GM19025 (cell line): ENCODE results near the gene ZCCHC7.

Experiments used
- ATAC-seq: cut with Tn5 transposase; IDR thresholded peaks from one replicate; pipeline ENCODE4 v1.9.1; 2021; ENCODE audit warnings: mild to moderate bottlenecking, low read depth, moderate library complexity; ENCODE audit not compliant: unreplicated experiment

The ZCCHC7 gene

DNA sequence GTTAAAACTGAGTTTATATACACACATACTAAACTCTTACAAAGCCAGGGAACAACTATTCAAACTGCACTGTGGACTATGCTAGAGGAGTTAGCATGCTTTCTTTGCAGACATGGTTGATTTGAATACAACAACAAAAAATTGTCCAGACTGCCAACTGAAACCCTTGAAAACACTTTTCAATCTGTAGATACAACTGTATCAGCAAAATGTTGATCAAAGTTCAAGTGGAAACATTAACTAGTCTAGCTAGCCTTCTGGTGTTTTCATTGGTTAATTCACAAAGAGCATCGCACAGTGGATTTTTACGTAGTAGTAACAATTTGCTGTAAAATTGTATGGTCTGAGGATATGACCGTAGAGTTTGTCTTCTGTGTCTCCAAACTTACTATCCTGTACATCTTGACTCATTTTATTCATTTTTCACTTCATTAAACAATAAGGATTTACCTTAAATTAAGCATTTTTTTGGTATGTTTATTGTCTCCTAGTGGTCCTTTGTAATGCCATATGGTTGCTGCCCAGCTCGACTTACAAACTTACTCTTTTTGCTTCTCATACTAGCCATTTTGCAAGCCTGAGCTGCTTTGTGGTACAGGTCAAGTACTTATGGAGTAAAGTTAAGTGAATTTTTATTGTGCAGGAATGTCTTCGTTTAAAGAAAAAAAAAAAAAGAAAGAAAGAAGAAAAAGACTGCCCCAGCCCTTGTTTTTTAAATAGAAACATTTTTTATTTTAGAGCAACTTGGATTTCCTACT lies 123.4 kb downstream of the ZCCHC7 start:
- no peak for ATAC-seq

DNA sequence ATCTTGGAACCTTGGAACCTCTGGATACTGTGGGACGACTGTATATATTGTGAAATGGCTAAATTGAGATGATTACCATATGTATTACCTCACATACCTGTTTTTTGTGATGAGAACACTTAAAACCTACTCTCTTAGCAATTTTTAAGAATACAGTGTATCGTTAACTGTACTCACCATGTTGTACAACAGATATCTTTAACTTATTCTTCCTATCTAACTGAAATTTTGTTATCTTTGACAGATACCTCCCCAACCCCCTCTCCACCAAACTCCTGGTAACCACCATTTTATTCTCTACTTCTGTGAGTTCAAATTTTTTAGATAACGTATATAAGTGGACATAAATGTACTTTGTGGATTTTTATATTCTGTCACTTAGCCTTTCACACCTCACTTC lies 126.5 kb downstream of the ZCCHC7 start:
- no peak for ATAC-seq

DNA sequence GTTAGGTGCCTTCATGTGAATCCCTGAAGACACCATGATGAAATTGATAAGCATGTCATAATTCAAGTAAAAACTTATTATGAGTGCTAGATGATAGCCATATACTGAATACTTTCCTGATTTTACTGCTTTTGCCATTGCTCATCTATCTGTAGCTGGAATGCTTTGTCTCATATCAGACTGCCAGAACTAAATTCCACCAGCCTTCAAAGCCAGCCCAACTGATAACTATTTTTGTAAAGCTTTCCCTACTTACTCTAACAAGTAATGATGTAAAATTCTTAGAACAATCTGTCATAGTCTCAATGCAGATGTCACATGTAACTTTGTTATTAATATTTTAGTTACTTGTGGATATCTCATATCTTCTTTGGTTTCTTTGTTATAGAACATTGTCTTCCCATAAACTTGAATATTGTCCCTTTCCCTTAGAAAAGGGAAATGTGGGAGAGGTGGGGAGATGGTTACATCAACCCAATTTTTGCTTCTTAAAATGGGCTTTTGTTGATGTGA lies 128.3 kb downstream of the ZCCHC7 start:
- ATAC-seq, result no peak

DNA sequence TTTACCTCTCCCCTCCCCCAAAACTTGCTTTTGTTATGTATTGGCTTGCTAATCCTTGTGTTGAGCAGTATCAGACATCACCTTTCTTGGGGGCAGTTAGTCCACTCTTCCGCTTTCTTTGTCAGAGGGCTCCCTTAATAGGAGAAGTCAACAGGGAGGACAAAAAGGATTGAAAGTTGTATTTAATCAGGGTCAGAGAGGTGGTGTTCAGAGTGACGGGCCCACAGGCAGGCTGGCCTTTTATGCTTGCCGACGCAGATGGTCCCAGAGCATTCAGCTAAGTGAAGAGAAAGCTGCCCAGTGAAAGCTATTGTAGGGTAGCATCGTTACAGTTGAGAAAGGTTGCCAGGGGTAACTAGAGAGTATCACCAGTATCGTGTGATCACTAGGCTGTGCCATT lies 131.1 kb downstream of the ZCCHC7 start:
- no peak for ATAC-seq

DNA sequence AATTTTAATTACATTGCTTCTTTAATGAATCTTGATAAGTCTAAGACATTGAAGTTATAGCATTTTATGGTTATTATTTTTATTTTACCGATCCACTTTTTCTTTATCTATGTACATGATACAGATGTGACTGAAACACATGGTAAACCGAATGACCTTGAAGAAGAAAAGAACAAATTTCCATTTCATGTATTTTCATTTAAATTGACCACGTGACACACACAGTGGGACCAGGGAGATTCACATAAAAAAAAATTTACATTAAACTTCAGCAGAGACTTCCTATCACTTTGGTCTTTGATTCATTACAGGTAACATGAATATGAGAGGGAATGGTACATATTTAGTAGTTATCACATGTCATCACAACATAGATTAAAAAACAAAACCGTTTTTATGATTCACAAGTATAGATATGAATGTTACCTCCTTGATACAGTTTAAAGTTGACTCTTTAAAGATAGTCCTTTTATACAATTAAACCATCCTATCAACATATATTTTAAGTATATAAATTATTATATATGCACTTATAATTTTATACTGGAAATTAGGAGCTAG lies 133.1 kb downstream of the ZCCHC7 start:
- ATAC-seq, result no peak

DNA sequence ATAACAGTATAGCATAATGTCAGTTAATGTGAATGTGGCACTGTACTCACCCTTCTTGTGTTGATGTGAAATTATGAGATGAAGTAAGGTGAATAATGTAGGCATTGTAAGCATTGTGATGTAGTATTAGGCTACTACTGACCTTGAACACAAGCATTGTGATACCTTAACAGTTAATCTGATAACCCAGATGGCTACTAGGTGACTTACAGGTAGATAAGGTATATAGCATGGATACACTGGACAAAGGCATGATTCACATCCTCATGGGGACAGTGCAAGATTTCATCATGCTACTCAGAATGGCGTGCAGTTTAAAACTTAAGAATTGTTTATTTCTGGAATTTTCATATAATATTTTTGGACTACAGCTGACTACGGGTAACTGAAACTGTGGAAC lies 134.8 kb downstream of the ZCCHC7 start:
- ATAC-seq, result no peak

DNA sequence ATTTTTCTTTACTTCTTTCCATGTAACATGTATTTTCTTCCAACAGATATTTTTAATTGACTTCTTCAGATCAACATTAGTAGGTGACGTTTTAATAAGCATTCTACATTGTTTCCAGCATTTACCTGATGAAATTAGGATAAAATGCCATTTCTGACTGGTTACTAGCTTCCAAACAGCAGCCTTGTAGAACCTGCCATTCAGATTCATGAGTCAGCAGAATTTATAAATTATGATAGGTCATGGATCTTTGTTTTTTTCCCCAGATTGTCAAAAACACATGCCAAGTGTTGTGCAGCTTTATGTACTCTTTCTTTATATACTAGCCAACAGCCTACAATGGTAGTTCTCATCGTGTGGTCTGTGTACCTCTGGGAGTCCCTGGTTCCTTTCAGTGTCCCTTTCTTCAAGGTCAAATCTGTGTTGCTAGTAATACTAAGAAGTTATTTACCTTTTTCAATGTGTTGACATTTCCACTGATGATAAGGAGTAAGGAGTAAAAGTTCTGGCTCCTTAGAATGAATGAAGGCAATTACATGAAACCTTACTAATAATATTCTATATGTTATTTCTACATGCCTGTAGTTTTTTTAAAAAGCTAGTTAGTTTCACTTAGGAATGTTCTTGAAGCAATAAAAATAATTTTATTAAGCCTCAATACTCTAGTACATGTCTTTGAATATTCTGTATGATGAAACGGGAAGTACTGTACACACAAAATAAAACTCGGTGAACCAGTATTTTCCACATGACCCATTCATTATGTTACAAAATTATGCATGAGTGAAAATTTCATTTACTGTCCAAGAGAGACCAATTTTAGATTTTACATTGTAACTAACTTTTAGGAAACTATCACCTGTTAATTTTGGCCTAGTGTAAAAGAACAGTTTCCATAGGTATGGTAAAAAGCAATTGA lies 135.8 kb downstream of the ZCCHC7 start:
- no peak for ATAC-seq

DNA sequence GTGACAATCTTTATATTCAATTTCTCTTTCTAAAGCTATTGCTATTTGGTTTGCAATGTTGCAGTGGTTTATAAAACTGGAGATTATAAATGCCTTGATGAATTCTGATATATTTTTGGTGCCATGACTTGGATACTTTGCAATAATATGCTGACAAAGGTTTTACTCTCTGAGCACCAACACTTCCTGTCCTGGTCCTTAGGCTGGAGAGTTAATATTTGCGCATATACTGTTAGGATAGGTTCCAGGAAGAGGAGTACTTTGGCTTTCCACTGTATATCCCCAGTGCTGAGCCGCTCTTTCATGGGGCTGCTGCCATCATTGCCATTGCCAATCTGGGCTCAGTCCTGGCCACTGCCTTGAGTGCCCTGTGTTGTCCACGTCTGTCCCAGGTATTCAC lies 139.6 kb downstream of the ZCCHC7 start:
- no peak for ATAC-seq

DNA sequence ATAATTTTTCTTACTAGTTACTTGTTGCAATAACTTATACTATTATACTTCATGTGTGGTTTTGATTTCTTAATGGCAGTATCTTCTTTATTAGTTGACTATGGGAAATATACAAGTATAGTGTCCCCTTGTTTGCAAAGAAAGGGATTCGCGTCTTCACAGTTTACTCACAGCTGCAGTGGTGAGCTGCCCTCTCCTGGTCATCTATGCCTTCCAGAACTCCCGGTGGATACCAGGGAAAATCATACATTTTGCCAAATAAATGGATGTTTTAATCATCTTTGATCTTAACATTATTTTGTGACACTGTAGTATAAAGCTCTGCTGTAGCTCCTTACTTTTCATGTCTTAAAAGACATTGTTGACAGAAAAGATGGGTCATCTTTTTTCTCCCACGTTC lies 142.0 kb downstream of the ZCCHC7 start:
- no peak for ATAC-seq

DNA sequence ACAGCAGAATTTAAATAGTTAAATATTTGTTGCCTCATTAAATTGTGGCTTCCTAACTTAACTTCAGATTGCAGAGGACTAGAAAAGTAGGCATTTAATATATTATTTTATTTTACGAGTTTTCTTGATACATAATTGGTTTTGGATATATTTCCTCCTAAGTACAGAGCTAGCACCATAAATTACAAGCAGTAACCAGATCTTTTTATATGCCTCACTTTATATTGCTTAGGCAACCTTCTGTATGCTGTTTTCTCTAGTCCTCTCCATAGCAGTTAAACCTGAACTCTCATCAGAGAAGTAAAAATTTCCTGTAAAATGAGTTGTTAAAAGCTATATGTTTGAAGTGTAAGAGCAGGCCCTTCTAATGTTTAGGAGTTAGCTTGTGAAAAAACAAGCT lies 144.2 kb downstream of the ZCCHC7 start:
- no peak for ATAC-seq

DNA sequence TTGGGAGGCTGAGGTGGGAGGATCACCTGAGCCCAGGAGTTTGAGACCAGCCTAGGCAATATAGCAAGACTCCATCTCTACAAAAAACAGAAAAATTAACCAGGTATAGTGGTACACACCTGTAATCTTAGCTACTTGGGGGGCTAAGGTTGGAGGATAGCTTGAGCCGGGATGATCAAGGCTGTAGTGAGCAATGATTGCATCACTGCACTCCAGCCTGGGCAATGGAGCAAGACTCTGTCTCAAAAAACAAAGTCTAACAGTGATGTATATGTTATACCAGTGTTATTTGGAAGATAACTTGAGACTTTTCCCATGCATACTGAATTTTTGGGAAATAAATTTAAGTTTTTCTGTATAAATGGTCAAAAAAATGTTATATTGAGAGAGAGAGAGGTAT lies 146.3 kb downstream of the ZCCHC7 start:
- ATAC-seq, result no peak

DNA sequence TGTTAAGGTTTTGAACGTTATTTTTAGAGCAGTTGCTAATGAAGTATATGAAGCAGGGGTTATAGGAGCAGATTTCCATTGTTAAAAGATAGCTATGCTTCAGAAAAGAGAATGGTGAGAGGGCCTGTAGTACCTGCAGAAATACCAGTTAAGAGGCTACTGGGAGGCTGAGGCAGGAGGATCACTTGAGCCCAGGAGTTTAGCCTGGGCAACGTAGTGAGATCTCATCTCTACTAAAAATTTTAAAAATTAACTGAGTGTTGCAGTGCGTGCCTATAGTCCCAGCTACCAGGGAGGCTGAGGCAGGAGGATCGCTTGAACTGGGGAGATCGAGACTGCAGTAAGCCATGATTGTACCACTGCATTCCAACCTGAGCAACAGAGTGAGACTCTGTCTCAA lies 148.8 kb downstream of the ZCCHC7 start:
- no peak for ATAC-seq

DNA sequence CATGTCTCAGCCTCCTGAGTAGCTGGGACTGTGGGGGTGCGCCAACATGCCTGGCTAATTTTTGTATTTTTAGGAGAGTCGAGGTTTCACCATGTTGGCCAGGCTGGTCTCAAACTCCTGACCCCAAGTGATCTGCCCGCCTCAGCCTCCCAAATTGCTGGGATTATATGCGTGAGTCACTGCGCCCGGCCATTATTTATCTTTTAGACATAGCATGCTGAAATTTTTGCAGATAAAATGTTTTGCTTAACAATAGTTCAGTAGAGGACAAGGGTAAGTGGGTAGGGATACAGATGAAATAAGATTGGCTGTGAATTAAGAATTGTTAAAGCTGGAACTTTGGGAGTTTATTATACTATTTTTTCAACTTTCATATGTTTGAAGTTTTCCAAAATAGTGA lies 151.3 kb downstream of the ZCCHC7 start:
- ATAC-seq, result no peak

DNA sequence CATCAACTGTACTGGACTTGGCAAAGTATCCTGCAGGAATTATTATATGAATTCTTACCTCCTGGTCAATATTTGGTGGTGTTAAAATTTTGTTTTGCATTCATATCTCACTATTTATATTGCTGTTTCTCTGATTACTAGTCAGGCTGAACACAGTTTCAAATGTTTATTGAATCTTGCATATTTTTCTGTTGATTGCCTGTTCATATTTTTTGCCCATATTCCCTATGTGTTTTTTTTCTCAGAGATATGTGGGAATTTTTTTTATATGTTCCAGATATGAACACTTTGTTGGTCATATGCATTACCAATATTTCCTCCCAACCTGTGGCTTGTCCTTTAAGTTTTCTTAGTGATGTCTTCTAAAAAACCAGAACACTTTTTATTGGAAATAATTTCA lies 153.2 kb downstream of the ZCCHC7 start:
- ATAC-seq, result no peak

DNA sequence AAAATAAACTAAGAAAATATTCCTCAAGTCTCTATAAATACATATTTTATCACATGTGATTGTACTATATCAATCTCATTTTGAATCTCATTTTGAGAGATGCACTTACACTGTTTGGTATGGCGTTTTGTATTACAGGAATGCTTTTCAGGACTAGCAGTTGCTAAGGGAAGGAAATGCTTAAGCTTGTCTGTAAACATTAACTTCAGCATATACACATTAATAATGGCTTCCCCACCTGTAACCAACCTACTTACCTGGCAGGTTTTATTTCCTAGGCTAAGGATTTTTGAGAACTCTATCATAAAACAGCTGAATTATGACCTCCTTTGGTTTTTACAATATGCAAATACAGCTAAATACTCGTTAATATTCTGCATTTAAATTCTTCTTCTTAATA lies 161.2 kb downstream of the ZCCHC7 start:
- no peak for ATAC-seq

DNA sequence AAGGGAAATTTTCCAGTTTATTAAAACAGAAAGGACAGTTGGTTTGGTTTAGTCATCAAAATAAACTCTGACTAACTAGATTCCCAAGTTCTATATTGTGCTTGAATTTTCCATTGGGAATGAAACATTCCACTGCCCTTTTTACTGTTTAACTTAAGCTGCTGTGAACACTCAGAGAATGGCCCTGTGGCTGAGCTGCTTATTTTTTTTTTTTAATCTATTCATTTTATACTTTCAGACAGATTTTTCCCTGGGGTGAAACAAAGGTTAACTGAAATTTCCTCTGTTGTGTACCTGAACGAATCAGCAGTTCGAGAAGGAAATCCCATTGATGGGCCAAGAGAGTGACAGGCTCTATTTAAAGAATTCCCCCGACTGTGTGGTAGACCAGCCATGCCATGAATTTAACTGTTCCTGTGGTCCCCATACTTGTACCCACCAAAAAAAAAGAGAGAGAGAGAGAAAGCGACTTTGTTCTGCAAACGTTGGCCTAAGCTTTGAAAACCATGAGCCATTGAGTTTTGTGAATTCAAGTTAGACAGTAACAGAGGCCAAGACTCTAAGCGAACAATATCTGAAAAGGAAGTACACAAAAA lies 163.5 kb downstream of the ZCCHC7 start:
- no peak for ATAC-seq

DNA sequence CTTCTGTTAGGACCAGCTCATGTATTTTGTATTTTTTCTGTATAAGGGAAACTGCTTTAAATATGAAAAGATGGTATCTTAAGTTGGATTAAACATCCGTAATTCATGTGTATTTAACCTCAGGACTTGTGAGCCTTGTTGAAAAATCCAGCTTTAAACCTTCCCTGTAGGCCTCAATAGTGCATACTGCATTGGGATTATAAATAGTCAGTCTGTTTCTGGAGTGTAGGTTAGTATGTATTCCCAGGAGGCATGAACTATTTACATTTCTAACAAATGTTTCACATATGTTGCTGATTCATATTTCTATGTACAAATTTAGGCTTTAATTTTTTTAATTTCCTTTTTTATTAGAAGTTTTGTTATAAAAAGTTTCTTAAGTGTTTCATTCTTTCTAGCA lies 164.3 kb downstream of the ZCCHC7 start:
- ATAC-seq, result no peak

DNA sequence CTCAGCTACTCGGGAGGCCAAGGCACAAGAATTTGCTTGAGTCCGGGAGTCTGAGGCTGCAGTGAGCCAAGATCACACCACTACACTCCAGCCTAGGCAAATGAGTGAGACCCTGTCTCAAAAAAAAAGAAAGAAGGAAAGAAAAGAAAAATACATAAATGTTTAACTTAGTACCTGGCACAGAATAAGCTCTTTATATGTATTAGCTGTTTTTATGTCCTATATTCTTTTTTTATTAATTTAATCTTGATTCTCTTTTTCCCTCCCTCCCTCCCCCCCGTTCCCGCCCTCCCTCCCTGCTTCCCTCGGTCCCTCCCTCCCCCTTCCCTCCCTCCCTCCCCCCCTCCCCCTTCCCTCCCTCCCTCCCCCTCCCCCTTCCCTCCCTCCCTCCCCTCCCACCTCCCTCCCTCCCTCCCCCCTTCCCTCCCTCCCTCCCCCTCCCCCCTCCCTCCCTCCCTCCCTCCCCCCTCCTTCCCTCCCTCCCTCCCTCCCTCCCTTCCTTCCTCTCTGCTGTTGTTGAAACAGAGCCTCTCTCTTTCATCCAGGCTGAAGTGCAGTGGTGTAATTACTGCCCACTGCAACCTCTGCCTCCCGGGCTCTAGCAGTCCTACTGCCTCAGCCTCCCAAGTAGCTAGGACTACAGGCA lies 166.3 kb downstream of the ZCCHC7 start:
- no peak for ATAC-seq

DNA sequence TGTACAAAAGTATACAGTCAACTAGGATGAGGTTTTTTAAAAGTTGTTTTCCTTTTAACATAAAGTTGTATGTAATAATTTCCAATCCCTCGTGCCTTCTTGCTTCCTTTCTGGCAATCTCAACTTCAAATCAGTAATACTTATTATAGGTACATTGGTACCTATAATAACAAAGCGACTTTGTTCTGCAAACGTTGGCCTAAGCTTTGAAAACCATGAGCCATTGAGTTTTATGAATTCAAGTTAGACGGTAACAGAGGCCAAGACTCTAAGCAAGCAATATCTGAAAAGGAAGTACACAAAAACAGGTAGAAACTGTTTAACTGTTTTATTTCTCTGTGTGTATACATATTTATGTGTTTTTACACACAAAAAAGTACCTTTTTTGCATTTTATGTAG lies 166.9 kb downstream of the ZCCHC7 start:
- ATAC-seq, result no peak

DNA sequence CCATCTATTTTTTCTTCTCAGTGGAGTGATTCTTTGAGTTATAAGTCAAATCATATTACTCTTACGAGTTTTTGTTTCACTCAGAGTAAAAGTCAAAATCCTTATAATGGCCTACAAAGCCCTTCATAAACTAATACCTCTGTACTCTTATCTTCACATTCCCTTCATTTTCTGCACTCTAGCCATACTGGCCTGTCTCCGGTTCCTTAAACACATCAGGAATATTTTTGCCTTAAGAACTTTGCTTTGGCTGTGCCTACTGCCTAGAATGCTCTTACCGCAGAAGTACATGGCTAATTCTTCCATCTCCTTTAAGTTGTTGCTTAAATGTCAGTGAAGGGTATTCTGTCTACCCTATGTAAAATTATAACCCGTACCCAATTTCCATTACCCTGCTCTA lies 169.3 kb downstream of the ZCCHC7 start:
- ATAC-seq, result no peak
